Amniotic epithelial cell (primary cell): ENCODE data around the gene SAMD4A.

Source experiments
- DNase-seq: peaks from one replicate; pipeline ENCODE4 v3.0.0-alpha.2; 2010; ENCODE audit warnings: low read depth

The SAMD4A gene

DNA sequence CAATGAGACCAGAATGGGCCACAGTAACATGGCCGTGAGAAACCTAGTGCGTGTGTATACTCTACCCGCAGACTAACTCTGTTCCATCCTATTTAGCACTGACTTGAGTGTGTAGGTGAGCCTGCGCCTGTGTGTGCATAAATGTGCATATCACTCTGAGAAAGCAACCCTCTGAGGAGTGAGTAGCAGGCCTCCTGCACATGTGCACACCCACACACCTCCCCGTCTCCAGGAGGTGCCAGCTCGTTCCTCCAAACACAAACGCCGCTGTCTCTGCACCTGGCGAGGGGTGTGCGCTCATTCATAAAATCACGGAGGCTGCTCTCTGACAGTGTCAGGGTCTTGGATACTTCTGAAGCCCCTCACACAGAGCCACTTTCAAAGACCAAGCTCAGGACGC, 196.8 kb downstream of the SAMD4A start:
- DNase-seq: no peak

DNA sequence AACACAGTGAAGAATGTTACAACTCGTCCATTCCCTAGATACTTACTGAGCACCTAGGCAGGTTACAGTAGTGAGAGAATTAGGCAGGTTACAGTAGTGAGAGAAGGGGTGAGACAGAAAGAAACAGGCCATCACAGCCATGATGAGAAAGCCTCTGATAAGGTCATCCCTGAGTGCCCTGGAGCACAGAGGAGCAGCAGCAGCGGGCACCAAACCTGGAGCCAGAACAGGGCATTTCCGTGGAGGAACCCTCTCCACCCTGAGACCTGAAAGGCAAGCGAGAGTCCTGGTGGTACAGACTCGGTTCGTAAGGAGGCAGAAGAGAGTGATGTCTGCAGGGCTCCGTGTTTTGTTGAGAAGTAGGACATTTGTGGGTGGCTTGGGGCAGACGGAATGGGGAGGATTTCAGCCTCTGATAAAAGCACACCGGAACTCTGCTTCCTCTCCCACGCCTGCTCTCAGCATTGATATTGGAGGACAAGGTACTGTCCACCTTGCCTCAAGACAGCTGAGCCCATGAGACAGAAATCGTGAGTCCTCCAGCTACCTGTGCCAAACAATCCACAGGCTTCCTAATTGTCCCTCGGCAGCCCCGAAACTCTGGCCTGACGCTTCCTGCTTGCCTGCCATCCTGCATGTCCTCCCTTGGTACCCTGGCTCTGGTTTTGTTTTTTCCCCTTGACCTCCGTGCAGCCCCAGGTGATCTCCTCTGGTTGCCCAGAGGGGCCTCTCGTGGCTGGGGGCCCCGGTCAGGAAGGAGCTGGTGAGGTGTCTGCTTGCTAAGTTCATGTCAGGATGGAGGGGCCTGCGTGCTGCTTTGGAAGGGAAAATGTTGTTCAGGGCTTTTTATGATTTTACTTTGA, 199.6 kb downstream of the SAMD4A start:
- no peak for DNase-seq

GRCh38 chr14:54767139-54767431, 200.2 kb downstream of the SAMD4A start:
- DNase-seq: no peak

DNA sequence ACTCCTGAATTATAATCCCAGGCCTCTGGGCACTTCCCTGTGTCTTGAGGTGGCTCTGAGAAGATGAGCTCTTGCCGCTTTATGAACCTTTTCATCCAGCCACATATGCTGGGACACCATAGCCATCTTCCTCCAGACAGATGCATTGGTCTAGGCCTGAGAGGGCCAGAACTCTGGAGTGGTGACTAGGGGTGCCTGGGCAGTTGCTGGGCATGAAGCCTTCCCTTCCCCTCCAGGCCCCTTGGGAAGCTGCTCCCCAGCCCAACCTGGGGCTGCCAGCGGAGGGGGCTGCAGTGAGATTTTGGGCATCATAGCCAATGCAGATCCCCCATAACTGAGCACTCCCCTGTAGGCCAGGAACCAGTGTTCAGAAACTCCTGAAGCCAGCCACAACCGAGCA, 200.5 kb downstream of the SAMD4A start:
- DNase-seq: no peak

GRCh38 chr14:54768501-54769129, 201.7 kb downstream of the SAMD4A start:
- DNase-seq: no peak

DNA sequence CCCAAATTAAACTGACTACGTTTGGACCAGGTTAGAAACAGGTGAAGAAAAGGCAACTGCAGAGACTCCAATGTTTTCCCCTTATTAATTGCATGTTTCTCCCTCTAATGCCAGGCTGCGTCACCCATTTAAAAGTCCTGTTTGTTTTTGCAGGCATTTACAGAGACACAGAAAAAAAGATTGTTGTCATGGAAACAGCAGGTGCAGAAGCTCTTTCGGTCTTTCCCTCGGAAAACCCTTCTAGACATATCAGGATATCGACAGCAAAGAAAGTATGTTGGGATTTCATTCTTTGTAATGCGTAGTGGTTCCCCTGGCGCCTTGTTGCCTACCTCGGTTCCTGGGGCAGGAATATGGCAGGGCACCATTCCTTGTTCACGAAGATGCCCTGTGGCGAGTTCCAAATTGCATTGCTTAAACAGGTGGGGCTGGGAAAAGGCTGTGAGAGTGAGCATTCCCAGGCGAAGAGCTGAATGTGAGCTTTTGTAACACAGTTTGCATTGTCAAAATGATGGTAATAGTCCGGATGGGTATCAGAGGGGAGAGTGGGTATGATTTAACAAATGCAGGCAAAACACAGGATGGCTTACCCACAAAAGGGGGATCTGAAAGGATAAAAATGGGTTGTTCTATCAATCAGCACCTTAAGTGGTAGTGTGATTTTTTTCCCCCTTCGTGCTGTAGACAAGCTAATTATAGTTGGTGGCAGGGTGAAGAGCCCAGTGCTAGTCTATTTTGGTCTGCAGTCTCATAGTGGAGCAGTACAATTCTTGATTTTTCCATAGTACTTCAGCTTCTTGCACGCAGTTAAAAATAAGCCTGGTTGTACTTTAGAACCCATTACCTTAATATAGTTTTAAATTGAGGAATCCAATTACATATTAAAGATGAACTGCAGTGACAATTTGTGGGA, 203.3 kb downstream of the SAMD4A start:
- no peak for DNase-seq

- DNase-seq: no peak
These were observed 204.6 kb downstream of the SAMD4A start for GRCh38 chr14:54771411-54772027.

DNA sequence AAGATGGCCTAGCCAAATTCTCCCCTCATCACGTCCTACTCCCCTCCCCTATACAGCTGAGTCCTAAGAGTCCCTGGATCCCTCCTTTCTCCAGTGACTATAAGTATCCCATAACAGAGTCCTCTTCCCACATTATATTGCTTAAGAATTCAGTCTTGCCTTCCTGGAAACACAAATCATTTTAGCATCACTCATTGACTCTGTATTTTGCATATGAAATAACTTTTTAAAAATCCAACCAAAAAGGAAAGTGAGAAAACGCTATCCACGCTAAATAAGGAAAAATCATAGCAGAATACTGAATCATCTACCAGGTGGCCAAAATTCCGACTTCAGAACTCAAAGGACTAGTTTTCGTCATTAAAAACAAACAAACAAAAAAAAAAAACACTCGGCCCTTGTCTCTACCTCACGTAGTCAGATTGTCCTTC, 205.5 kb downstream of the SAMD4A start:
- DNase-seq: peak; percentile 47

GRCh38 chr14:54773171-54774006, 206.5 kb downstream of the SAMD4A start:
- DNase-seq: peak; percentile 100

GRCh38 chr14:54774824-54775223, 207.9 kb downstream of the SAMD4A start:
- DNase-seq: no peak

- no peak for DNase-seq
These were observed 208.7 kb downstream of the SAMD4A start for GRCh38 chr14:54775486-54776140.

GRCh38 chr14:54776361-54777001, 209.6 kb downstream of the SAMD4A start:
- peak; percentile 22 for DNase-seq

- DNase-seq: no peak
These were observed 210.5 kb downstream of the SAMD4A start for GRCh38 chr14:54777395-54777794.

DNA sequence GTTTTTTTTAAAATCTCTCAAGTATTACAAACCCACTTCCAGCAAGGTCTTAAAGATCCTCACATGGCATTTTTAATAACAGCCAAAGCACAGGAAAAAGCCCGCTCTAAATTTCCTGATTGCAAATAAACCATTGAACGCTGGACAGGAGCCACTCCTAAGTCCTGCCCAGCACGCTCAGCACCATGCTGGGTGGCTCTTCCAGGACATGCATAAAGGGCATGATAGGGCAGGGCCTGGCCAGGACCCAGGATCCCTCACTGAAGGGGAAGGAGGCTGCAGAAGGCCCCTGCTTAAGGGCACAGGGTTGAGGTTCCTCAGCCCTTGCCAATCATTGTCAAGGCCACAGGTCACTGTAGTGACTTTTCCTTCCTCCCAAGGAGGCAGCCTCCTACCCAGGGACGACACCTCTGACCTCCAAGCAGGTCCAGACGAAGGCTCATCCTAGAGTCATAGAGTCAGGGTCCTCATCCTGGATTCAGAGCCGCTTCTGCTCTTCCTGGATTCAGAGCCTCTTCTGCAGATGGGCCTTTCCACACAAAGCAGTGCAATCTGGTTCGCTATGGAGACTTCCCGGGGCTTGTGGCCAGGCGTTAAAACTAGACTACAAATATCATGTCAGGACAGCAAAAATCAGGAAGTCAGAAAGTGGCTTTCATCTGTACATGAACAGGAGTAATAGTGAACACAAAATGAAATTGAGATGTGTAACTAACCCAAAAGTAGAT, 211.9 kb downstream of the SAMD4A start:
- no peak for DNase-seq

DNA sequence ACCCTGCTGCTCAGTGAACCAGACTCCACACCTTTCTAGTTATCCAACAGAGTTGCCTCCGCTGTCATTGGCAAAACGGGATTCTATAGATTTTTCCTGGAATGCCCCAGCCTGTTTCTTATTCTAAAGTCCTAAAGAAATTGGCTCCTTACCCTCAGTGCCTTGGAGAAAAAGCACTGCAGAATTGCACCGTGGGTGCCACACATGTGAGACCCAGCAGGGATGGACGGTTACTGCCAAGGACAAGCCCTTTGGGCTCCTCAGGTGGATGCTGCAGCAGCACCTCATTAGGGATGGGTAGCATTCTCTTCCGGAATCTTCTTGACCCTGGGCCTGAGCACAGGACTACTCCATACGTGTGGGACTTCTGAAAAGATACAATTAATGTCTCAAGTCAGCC, 214.2 kb downstream of the SAMD4A start:
- DNase-seq: no peak

- no peak for DNase-seq
These were observed 215.2 kb downstream of the SAMD4A start for GRCh38 chr14:54781961-54782750.

DNA sequence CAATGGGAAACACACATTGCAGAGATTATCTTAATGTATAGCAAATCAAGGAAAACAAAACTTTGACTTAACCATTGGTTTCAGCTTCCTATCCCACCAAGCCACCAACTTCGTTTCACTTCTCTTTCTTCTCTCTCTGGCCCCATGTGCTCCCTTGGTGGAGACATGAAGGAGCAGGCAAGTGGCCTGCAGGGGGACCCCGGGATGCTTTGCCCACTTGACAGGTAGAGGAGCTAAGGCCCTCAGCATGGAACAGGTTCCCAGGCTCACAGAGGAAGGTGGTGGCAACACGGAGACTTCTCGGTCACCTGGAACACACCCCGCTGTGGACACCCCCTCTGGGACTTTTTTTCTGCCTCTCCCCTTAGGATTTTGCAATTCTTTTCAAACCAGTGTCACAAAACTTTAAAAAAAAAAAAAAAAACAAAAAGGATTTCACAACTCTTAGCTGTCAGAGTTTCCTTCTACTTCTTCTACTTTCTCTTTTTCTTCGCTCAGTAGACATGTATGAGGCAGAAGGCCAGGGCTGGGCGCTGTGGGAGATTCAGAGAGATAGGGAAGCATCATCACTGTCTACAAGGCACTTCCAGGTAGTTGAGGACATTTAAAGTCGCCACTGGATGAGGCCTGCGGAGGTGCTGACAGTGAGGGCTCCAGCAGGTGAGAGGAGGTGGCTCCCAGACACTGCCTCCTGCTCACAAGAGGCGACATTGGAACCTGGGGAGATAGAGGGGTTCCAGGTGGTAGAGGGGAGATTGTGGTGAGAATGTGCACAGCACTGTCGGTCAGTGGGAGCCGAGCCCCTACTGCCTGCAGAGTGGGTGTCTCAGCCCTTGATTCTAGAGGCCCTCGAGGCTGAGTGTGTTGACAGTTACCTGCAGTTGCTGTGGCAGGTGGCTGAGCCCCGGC, 216.1 kb downstream of the SAMD4A start:
- DNase-seq: no peak

DNA sequence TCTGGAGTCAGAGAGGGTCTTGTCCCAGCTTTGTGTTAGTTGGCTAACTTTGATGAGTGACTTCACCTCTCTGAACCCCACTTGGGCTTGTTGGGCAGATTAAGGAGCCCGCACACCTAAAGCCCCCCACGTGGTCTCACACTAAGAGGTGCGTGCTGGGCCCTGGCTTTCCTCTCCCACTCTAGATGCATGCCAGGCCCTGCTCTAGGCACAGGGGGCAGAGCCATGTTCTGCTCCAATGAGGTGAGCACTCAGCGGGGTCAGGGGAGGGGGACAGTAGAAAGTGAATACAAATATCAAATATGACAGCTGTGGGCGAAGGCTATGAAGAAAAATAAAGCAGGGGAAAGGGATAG, 216.7 kb downstream of the SAMD4A start:
- DNase-seq: no peak
